ENCODE measurements around the gene TNFSF9.
"Not testable (repeated sequence)": the region's sequence is repeated elsewhere in the genome, so short reads cannot be mapped to it uniquely, and the experiment has no call there.

The TNFSF9 gene

DNA sequence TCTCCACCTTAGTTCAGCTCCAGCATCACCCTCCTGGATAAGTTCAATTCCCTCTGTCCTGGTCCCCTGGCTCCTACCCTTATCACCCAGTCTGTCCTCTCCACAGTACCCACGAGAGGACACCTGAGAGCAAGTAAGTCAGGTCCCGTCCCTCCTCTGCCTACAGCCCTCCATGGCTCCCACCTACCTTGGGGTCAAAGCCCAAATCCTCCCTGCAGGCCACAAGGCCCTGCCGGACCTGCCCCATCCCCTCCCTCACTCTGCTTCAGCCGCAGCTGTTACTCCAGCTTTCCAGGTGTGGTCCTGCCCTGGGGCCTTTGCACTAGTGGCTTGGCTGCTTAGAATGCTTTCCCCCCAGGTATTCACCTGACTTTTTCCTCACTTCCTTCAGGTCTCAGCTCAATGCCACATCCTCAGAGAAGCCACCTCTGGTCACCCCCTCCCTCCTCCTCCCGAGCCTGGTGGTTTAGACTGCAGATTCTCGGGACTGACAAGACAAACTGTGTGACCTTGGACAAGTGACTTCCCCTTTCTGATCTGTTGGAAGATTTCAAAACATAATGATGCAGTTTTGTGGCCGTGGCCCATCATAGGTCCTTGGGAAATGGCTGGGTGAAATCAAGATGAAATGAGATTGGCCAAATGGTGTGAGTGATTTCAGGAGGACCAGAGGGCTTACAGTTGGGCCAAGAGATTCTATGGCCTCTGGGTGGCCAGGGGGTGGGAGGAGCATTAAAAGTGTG is 32.4 kb upstream of the TNFSF9 start:
- TF ChIP-seq, protein P1, sequence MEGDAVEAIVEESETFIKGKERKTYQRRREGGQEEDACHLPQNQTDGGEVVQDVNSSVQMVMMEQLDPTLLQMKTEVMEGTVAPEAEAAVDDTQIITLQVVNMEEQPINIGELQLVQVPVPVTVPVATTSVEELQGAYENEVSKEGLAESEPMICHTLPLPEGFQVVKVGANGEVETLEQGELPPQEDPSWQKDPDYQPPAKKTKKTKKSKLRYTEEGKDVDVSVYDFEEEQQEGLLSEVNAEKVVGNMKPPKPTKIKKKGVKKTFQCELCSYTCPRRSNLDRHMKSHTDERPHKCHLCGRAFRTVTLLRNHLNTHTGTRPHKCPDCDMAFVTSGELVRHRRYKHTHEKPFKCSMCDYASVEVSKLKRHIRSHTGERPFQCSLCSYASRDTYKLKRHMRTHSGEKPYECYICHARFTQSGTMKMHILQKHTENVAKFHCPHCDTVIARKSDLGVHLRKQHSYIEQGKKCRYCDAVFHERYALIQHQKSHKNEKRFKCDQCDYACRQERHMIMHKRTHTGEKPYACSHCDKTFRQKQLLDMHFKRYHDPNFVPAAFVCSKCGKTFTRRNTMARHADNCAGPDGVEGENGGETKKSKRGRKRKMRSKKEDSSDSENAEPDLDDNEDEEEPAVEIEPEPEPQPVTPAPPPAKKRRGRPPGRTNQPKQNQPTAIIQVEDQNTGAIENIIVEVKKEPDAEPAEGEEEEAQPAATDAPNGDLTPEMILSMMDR (IDR thresholded peaks at IDR 0.05; ENCODE audit: borderline replicate concordance, control extremely low read depth, extremely low read depth, insufficient read depth, missing control alignments): no peak
- in situ Hi-C loops (cut with MboI; ENCODE audit: low sequenced_read_pairs, unreplicated experiment): no loop called here
- peak; percentile 12 for DNase-seq (ENCODE audit: low spot score)

DNA sequence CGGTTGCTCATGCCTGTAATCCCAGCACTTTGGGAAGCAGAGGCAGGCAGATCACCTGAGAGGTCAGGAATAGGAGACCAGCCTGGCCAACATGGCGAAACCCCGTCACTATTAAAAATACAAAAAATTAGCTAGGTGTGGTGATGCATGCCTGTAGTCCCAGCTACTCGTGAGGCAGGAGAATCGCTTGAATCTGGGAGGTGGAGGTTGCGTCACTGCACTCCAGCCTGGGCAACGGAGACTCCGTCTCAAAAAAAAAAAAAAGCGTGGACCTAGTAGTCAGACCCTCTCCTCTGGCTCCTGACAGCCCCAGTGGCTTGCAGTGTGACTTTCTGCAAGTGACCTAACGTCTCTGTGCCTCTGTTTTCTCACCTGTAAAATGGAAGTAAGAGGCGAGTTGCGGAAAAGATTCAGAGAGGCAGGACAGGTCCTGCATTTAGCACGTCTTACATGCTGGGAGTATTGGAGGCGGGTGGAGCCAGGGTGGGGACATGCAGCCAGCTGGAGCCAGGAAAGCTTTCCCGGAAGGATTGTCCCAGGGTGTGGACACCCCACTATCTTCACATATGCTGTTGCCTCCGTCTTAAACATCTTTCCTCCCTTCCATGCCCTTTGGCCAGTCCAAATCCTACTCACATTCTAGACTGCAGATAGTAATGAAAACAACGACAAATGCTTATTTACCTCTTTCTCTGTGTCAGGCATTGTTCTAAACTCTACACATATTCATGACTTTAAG is 31.6 kb upstream of the TNFSF9 start:
- no peak for DNase-seq (ENCODE audit: low spot score)
- TF ChIP-seq, protein P1 (IDR thresholded peaks at IDR 0.05; ENCODE audit: borderline replicate concordance, control extremely low read depth, extremely low read depth, insufficient read depth, missing control alignments): no peak
- in situ Hi-C loops (cut with MboI; ENCODE audit: low sequenced_read_pairs, unreplicated experiment): no loop called here

DNA sequence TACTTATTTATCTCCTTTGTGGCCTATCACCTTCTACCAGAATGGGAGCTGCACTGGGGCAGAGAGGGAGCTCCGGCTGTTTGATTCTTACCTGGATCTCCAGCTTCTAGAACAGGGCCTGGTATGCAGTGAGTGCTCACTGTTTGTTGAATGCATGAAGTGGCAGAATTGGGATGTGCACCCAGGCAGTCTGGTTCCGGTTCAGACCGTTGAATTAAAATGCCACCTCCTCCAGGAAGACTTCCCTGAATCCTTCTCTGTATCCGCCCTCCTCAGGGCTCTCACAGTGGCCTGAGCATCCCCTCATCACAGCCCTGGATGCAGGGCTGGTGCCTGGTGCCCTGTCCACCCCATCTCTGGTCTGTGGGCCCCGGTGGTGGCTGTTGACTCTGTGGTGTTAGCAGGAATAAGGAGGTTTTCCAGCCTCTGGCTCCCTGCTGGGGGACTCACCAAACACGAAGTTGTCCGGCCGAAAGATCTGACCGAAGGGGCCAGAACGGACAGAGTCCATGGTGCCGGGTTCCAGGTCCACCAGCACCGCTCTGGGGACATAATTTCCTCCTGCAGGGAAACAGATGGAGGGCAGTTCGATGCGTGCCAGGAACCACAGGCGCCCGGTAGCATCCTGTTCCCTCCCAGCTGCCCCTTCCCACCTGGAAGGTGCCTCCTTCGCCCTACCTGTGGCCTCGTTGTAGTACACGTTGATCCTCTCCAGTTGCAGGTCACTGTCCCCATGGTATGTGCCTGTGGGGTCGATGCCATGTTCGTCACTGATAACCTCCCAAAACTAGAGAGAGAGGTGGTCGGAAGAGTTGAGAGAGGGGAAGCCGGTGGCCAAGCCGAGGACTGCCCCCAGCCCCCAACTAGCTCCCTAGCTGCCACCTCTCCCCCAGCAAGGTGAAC is 29.7 kb upstream of the TNFSF9 start:
- no peak for DNase-seq (ENCODE audit: low spot score)
- TF ChIP-seq, protein P1 (IDR thresholded peaks at IDR 0.05; ENCODE audit: borderline replicate concordance, control extremely low read depth, extremely low read depth, insufficient read depth, missing control alignments): no peak
- in situ Hi-C loops (cut with MboI; ENCODE audit: low sequenced_read_pairs, unreplicated experiment): loop anchor here (25.0 kb wide), 1 partner anchor 361 kb away; no protein-coding TSS in a partner anchor

DNA sequence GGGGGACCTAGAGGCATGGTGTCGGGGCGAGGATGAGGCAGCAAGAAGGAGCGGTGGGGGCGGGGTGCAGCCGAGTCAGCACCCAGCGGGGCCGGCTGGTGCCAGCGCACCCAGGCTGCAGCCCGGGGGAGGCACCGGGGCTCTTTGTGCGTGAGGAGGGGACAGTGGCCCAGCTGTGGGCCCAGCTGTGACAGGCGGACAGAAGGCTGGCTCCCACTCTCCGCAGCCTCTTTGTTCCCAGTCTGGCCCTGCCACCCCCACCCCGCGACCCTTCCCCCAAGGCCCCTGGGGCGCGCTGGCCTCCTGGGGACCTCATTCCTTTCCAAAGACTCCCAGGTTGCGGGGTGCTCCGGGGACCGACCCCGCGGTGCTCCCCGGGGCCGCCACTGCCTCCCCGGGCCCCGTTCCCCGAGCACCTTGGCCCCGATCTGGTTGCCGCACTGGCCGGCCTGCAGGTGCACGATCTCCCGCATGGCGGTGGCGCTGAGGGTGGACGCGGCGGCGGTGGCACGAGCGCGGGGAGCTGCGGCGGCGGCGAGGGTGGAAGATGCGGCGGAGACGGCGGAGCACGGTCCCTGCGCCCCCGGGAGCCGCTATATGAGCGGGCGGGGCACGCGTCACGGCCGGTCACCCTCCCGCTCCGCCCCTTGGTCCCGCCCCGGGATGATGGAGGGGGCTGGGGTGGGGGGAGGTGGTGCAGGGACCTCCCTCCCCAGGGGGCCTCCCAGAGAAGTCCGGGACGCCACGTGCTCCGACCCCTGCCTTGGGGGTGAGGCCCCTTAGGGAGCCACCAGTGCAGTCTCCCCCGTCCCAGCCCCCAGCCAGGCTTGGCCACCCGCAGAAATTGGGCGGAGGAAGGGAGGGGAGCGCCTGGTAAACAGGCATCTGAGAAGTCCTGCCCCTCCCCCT is 28.8 kb upstream of the TNFSF9 start, which contains the start of gene TUBB4A:
Gene TUBB4A (minus strand): TSS at position 570 of the 909 bp plus-strand sequence. CDS start 97 bp downstream, at position 473.
- peak; percentile 88 for DNase-seq (ENCODE audit: low spot score)
- TF ChIP-seq, protein P1 (IDR thresholded peaks at IDR 0.05; ENCODE audit: borderline replicate concordance, control extremely low read depth, extremely low read depth, insufficient read depth, missing control alignments): peak; percentile 2
- in situ Hi-C loops (cut with MboI; ENCODE audit: low sequenced_read_pairs, unreplicated experiment): loop anchor here (25.0 kb wide), 1 partner anchor 360 kb away; no protein-coding TSS in a partner anchor

DNA sequence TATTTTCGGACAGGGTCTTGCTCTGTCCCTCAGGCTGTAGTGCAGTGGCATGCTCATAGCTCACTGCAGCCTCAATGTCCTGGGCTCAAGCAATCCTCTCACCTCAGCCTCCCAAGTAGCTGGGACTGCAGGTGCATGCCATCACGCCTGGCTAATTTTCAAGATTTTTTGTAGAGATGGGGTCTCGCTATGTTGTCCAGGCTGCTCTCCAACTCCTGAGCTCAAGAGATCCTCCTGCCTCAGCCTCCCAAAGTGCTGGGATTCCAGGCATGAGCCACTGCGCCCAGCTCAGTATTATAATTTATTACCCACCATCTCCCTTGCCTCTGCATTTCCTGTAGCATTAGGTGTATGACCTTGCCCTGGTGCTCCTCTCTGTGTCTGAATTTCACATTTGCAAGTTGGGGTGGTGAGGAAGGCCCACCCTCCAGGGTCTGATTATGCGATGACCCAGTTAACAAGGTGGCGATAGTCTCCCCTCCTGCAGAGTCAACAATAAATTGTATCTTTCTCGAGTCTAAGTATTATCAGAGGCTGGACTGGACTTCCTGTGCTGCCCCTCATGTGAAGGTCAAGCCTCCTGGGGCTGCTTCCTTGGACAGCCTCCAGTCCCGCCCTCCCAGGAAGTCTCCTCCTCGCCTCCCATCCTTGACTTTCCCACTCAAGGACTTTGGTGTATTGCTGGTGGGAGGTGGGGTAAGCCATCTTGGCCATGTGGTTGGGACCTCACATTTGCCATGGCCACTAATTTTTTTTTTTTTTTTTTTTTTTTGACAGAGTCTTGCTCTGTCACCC is 27.2 kb upstream of the TNFSF9 start:
- TF ChIP-seq, protein P1 (IDR thresholded peaks at IDR 0.05; ENCODE audit: borderline replicate concordance, control extremely low read depth, extremely low read depth, insufficient read depth, missing control alignments): no peak
- no peak for DNase-seq (ENCODE audit: low spot score)
- in situ Hi-C loops (cut with MboI; ENCODE audit: low sequenced_read_pairs, unreplicated experiment): loop anchor here (25.0 kb wide), 1 partner anchor 359 kb away; no protein-coding TSS in a partner anchor

DNA sequence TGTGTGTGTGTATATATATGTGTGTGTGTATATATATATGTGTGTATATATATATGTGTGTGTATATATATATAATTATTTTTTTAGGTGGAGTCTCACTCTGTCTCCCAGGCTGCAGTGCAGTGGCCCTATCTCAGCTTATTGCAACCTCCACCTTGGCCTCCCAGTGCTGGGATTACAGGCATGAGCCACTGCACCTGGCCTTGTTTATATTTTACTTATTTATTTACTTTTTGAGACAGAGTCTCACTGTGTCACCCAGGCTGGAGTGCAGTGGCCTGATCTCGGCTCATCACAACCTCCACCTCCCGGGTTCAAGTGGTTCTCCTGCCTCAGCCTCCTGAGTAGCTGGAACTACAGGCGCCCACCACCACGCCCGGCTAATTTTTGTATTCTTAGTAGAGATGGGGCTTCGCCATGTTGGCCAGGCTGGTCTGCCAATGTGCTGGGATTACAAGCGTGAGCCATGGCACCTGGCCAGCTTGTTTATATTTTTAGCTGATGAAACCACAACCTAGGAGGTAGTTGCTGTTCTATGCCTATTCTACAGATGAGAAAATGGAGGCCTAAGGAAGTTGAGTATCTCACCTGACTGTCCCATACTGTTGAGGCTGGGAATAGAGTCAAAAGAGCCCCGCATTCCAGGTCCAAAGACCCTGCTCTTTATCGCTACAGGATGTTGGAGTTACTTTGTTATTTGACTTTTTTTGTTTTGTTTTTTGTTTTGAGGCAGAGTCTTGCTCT is 22.6 kb upstream of the TNFSF9 start:
- in situ Hi-C loops (cut with MboI; ENCODE audit: low sequenced_read_pairs, unreplicated experiment): loop anchor here (25.0 kb wide), 1 partner anchor 354 kb away; no protein-coding TSS in a partner anchor
- not testable (repeated sequence) for DNase-seq (ENCODE audit: low spot score)
